ENCODE data around the gene LRFN4.

DNA sequence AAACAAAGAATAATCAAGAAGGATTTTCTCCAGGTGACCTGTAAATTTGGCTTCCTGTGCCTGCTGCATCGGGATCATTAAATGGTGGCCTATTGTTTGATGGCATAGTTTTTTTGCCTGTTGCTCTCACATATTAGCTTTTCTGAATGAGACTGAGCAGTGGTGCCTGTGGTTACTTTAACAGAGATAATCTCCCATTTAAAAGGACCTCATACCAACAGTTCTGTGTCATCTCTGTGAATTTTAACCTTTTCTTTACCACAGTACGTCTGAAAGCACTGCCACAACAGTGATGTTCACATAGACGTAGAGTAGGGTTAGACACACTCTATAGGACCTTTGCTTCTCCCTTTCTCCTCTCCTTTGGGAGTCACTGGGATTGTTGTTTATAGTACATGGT is 36.5 kb upstream of the LRFN4 start:
- TF ChIP-seq CTCF (IDR thresholded peaks at IDR 0.05) (no peak), POLR2A (IDR thresholded peaks at IDR 0.05) (no peak)
